Neural cell (in vitro differentiated cells): ENCODE measurements around the gene AGBL4. TPM values are rescaled to one million over a fixed set of nuclear protein-coding genes. Genes with fewer than 3 reads are reported as not detected.

Source experiments
- H2AFZ ChIP-seq: fragments of 200-600, 300-800 bp; sonication (generic), shearing (Covaris generic); 2 replicates; pipeline ENCODE4 v1.6.0; 2014; ENCODE audit warnings: low read depth, mild to moderate bottlenecking, antibody characterized with exemption, low read length, moderate library complexity
- H3F3A ChIP-seq: fragments of 200-600 bp; shearing (Covaris generic); 2 replicates; pipeline ENCODE4 v1.6.1; 2016; ENCODE audit warnings: mild to moderate bottlenecking, moderate library complexity, mixed read lengths, antibody characterized with exemption, low read length; ENCODE audit not compliant: insufficient read depth, poor library complexity, severe bottlenecking
- H3K27ac ChIP-seq: fragments of 200-600, 300-800 bp; sonication (generic), shearing (Covaris generic); 2 replicates; pipeline ENCODE4 v1.5.1; 2014; ENCODE audit warnings: mild to moderate bottlenecking, low read length, moderate library complexity
- H3K27me3 ChIP-seq: fragments of 300-800, 200-600 bp; sonication (generic), shearing (Covaris generic); 2 replicates; pipeline ENCODE4 v1.6.0; 2014; ENCODE audit warnings: mild to moderate bottlenecking, low read depth, low read length, moderate library complexity; ENCODE audit not compliant: insufficient read depth
- H3K36me3 ChIP-seq: fragments of 300-800, 200-600 bp; sonication (generic), shearing (Covaris generic); 2 replicates; pipeline ENCODE4 v1.5.1; 2014; ENCODE audit warnings: mild to moderate bottlenecking, antibody characterized with exemption, low read length, moderate library complexity; ENCODE audit not compliant: insufficient read depth
- H3K4me2 ChIP-seq: fragments of 300-800, 200-600 bp; sonication (generic), shearing (Covaris generic); 2 replicates; pipeline ENCODE4 v1.6.0; 2014; ENCODE audit warnings: mild to moderate bottlenecking, low read length
- H3K4me3 ChIP-seq: fragments of 300-800, 200-600 bp; sonication (generic), shearing (Covaris generic); 2 replicates; pipeline ENCODE4 v1.5.1; 2014; ENCODE audit warnings: mild to moderate bottlenecking, low read length, moderate library complexity
- H3K79me2 ChIP-seq: fragments of 200-600 bp; shearing (Covaris generic); replicated peaks from 2 replicates; pipeline ENCODE4 v1.6.0; 2014; ENCODE audit warnings: mild to moderate bottlenecking, low read length, moderate library complexity; ENCODE audit not compliant: insufficient read depth
- H3K9ac ChIP-seq: fragments of 300-800, 200-600 bp; sonication (generic), shearing (Covaris generic); 2 replicates; pipeline ENCODE4 v1.6.1; 2016; ENCODE audit warnings: mild to moderate bottlenecking, low read length, mixed read lengths
- H3K9me2 ChIP-seq: fragments of 200-600 bp; shearing (Covaris generic); 2 replicates; pipeline ENCODE4 v1.6.1; 2016; ENCODE audit warnings: mild to moderate bottlenecking, low read length, mixed read lengths; ENCODE audit not compliant: insufficient read depth
- H3K9me3 ChIP-seq: fragments of 200-600, 300-800 bp; sonication (generic), shearing (Covaris generic); 2 replicates; pipeline ENCODE4 v1.6.1; 2016; ENCODE audit warnings: mild to moderate bottlenecking, mixed run types, low read length, moderate library complexity, mixed read lengths
- H4K20me1 ChIP-seq: fragments of 200-600 bp; shearing (Covaris generic); 2 replicates; pipeline ENCODE4 v1.6.1; 2016; ENCODE audit warnings: mild to moderate bottlenecking, mixed run types; ENCODE audit not compliant: insufficient read depth
- EP300 ChIP-seq: fragments of 450-650 bp; conservative IDR thresholded peaks from 2 replicates; pipeline ENCODE4 v1.6.1; 2014; ENCODE audit warnings: antibody characterized with exemption, mild to moderate bottlenecking, moderate library complexity; ENCODE audit not compliant: poor library complexity, severe bottlenecking
- EZH2 ChIP-seq: fragments of 200-600, 300-800 bp; shearing (Covaris generic), sonication (generic); IDR thresholded peaks from 2 replicates; pipeline ENCODE4 v1.6.1; 2014; ENCODE audit warnings: antibody characterized with exemption, low read length, borderline replicate concordance, mild to moderate bottlenecking; ENCODE audit not compliant: insufficient read depth, poor library complexity, severe bottlenecking
- MXI1 ChIP-seq: fragments of 450-650 bp; conservative IDR thresholded peaks from 2 replicates; pipeline ENCODE4 v1.6.1; 2014; ENCODE audit warnings: antibody characterized with exemption, mild to moderate bottlenecking; ENCODE audit not compliant: poor library complexity, severe bottlenecking
- POLR2AphosphoS5 ChIP-seq: IDR thresholded peaks from 2 replicates; pipeline ENCODE4 v1.6.1; 2012
- RAD21 ChIP-seq: fragments of 450-650 bp; conservative IDR thresholded peaks from 2 replicates; pipeline ENCODE4 v1.6.1; 2014; ENCODE audit warnings: antibody characterized with exemption, mild to moderate bottlenecking, moderate library complexity
- SMC3 ChIP-seq: fragments of 450-650 bp; conservative IDR thresholded peaks from 2 replicates; pipeline ENCODE4 v1.6.1; 2014; ENCODE audit warnings: antibody characterized with exemption, mild to moderate bottlenecking, moderate library complexity; ENCODE audit not compliant: poor library complexity
- TAF1 ChIP-seq: IDR thresholded peaks from 2 replicates; pipeline ENCODE4 v1.6.1; 2012; ENCODE audit warnings: low read depth
- polyA plus RNA-seq: library from polyadenylated mRNA; depleted of rRNA; stranded (reverse); fragments of >200 nt; gene quantifications from 2 replicates; pipeline ENCODE4 v1.2.3, GENCODE V29; 2014
- TF ChIP-seq, protein P1 (sequence below): IDR thresholded peaks from 2 replicates; pipeline ENCODE4 v1.6.1; 2012; ENCODE audit warnings: borderline replicate concordance
- TF ChIP-seq, protein P2 (sequence below): fragments of 450-650 bp; IDR thresholded peaks from 2 replicates; pipeline ENCODE4 v1.5.1; 2014; ENCODE audit warnings: antibody characterized with exemption, mild to moderate bottlenecking, moderate library complexity; ENCODE audit not compliant: poor library complexity, severe bottlenecking

AGBL4 gene
- polyA plus RNA-seq, 1 donor from 2014 or later: 1.3 TPM

DNA sequence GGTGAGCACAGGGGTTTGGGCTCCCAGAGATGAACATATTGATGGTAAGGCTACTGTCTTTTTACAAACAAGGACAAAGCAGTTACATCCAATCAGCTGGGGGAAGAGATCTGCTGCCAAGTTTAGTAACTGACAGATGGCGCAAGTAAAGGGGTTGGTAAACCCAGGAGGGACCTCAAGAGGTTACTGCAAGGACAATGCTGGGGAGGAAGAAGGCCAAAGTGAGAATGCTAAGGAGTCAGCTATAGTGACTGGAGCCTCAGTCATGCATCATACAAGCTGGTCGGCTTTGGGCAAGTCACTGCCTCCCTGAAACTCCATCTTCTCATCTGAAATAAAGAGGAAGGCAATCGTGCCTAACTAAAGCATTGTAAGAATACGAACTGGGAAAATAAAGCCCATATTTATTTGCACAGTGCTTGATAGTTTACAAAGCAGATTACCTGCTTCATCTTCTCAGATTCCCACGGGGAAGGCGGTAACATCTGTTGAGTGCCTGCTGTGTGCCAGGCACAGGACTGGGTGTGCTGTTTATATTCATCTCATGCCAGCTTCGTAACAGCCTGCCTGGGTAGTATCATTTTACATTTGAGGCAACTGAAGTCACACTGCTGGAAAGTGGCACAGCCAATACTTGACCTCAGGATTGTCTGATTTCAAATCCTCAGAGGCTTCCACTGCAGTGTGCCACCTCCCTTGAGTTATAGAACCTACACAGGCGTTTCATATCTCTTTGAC, 1361.9 kb downstream of the AGBL4 start:
- H3K36me3 ChIP-seq: no peaks in the 10 kb centered on the region
- no peaks in the 10 kb centered on the region for H3K79me2 ChIP-seq
- H3K9me3 ChIP-seq: no peaks in the 10 kb centered on the region
- H3K9ac ChIP-seq: no peak overlapping the region
- TF ChIP-seq EP300: no peak
- TF ChIP-seq SMC3: no peak
- TF ChIP-seq EZH2: no peak
- no peak for TF ChIP-seq MXI1
- TF ChIP-seq, protein P1, sequence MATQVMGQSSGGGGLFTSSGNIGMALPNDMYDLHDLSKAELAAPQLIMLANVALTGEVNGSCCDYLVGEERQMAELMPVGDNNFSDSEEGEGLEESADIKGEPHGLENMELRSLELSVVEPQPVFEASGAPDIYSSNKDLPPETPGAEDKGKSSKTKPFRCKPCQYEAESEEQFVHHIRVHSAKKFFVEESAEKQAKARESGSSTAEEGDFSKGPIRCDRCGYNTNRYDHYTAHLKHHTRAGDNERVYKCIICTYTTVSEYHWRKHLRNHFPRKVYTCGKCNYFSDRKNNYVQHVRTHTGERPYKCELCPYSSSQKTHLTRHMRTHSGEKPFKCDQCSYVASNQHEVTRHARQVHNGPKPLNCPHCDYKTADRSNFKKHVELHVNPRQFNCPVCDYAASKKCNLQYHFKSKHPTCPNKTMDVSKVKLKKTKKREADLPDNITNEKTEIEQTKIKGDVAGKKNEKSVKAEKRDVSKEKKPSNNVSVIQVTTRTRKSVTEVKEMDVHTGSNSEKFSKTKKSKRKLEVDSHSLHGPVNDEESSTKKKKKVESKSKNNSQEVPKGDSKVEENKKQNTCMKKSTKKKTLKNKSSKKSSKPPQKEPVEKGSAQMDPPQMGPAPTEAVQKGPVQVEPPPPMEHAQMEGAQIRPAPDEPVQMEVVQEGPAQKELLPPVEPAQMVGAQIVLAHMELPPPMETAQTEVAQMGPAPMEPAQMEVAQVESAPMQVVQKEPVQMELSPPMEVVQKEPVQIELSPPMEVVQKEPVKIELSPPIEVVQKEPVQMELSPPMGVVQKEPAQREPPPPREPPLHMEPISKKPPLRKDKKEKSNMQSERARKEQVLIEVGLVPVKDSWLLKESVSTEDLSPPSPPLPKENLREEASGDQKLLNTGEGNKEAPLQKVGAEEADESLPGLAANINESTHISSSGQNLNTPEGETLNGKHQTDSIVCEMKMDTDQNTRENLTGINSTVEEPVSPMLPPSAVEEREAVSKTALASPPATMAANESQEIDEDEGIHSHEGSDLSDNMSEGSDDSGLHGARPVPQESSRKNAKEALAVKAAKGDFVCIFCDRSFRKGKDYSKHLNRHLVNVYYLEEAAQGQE: no peak
- no peak for TF ChIP-seq RAD21
- TF ChIP-seq, protein P2, sequence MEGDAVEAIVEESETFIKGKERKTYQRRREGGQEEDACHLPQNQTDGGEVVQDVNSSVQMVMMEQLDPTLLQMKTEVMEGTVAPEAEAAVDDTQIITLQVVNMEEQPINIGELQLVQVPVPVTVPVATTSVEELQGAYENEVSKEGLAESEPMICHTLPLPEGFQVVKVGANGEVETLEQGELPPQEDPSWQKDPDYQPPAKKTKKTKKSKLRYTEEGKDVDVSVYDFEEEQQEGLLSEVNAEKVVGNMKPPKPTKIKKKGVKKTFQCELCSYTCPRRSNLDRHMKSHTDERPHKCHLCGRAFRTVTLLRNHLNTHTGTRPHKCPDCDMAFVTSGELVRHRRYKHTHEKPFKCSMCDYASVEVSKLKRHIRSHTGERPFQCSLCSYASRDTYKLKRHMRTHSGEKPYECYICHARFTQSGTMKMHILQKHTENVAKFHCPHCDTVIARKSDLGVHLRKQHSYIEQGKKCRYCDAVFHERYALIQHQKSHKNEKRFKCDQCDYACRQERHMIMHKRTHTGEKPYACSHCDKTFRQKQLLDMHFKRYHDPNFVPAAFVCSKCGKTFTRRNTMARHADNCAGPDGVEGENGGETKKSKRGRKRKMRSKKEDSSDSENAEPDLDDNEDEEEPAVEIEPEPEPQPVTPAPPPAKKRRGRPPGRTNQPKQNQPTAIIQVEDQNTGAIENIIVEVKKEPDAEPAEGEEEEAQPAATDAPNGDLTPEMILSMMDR: no peak
- TF ChIP-seq POLR2AphosphoS5: no peak
- no peak for TF ChIP-seq TAF1
- no peak overlapping the region for H3K4me3 ChIP-seq
- H2AFZ ChIP-seq: no peak overlapping the region
- no peak overlapping the region for H3K4me2 ChIP-seq
- H3K9me2 ChIP-seq: no peaks in the 10 kb centered on the region
- H3K27me3 ChIP-seq: no peaks in the 10 kb centered on the region
- no peak overlapping the region for H3K27ac ChIP-seq
- H4K20me1 ChIP-seq: no peaks in the 10 kb centered on the region
- no peaks in the 10 kb centered on the region for H3F3A ChIP-seq

DNA sequence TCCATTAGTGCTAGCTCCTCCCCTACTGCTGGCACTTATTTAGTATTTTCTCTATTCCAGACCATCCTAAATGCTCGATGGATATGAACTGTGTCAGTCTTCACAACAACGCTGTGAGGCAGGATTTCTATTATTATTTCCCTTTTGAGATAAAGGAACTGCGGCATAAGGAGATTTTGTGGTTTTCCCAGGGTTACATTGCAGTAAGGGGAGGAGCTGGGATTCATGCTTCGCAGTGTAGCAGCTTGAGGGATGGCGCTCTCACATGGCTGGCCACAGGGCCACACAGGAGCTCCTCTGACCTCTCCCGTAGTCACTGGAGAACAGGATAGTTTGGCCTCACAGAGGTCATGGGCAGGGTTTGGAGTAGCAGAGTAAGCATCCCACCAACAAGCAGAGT, 1364.0 kb downstream of the AGBL4 start:
- no peak overlapping the region for H2AFZ ChIP-seq
- H3K9me2 ChIP-seq: no peaks in the 10 kb centered on the region
- no peak overlapping the region for H3K9ac ChIP-seq
- H3K9me3 ChIP-seq: no peaks in the 10 kb centered on the region
- no peaks in the 10 kb centered on the region for H3K36me3 ChIP-seq
- no peak overlapping the region for H3K4me3 ChIP-seq
- no peaks in the 10 kb centered on the region for H3K79me2 ChIP-seq
- H4K20me1 ChIP-seq: no peaks in the 10 kb centered on the region
- no peak for TF ChIP-seq POLR2AphosphoS5
- no peak for TF ChIP-seq SMC3
- no peak for TF ChIP-seq EZH2
- TF ChIP-seq, protein P1: no peak
- TF ChIP-seq, protein P2: no peak
- TF ChIP-seq MXI1: no peak
- H3K27ac ChIP-seq: no peak overlapping the region
- no peaks in the 10 kb centered on the region for H3F3A ChIP-seq
- H3K4me2 ChIP-seq: no peak overlapping the region
- no peaks in the 10 kb centered on the region for H3K27me3 ChIP-seq
